HL-60/S4 treated with phorbol 12-myristate 13-acetate at 8.2 ng/mL for 4 days and 3 days (cell line): ENCODE measurements around the gene HSPA4.

Experiments used
- in situ Hi-C: fragments of 300-500 bp; cut with MboI; formaldehyde crosslinking; loops from 2 replicates; pipeline ENCODE4 v1.15.0; 2022; ENCODE audit warnings: low sequenced_read_pairs

Gene HSPA4

GRCh38 chr5:133149345-133149744 is 97.5 kb downstream of the HSPA4 start:
- in situ Hi-C loops = no loop called here

- in situ Hi-C loops = no loop called here
Observed at GRCh38 chr5:133150909-133151544, 99.2 kb downstream of the HSPA4 start.

- in situ Hi-C loops = no loop called here
Observed at GRCh38 chr5:133154274-133155075, 102.7 kb downstream of the HSPA4 start.

DNA sequence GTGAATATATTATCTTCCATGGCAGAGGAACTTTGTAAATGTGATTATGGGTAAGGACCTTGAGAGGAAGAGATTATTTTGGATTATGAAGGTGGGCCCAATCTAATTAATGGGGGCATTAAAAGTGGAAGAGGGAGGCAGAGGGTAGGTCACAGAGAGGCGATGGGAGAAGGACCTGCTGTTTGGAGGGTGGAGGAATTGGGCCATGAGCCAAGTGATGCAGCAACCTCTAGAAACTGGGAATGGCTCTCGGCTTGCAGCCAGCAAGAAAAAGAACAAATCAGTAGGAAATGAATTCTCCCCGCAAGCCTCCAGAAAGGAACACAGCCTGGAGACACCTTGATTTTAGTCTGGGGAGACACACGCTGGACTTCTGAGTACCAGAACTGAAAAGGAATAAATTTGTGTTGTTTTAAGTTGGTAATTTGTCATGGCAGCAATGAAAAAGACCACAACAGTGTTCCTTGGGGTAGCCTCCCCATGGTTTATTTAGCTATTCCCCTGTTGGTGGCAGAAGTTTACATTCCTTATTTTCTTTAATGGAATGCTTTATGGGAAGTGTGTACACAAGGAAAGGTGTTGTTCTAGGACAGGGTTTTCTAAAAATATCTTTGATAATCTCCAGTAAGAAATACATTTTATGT is 103.6 kb downstream of the HSPA4 start:
- in situ Hi-C loops = no loop called here
